ENCODE data around the gene ABHD15.

The ABHD15 gene

DNA sequence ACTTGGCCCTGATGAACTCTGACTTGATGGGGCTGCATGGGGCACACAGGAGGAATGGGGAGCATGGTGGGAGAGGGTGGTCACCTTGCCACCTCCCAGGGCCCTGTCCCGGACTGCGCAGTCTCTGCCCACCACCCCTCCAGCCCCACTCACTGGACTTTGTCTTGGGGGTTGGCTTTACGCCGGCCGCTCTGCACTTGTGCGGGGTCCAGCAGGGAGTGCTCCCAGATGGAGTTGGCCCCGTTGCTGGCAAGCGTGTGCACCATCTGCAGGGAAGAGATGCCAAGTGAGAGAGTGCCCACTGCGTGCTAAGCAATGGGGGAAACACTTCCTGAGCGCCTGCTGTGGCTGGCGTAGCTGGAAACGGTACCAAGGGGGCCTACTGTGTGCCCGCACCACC is 15.9 kb upstream of the ABHD15 start:
- H3K27ac Mint-ChIP-seq = no peak overlapping the region
- H3K4me3 Mint-ChIP-seq = no peak overlapping the region
- no peaks in the 10 kb centered on the region for H3K27me3 Mint-ChIP-seq
- ATAC-seq (replicated peaks) (no peak), DNase-seq (no peak)
- peaks cover 17% of the 10 kb centered on the region for H3K36me3 Mint-ChIP-seq (ENCODE audit: insufficient read depth)
- peaks cover 35 to 37% of the 10 kb centered on the region in 2 donors for H3K4me1 Mint-ChIP-seq (ENCODE audit: low read depth in 2 of 2)
- H3K9me3 Mint-ChIP-seq = no peaks in the 10 kb centered on the region

GRCh38 chr17:29582254-29582765 is 15.5 kb upstream of the ABHD15 start:
- ATAC-seq (replicated peaks) = no peak
- no peak overlapping the region for H3K4me3 Mint-ChIP-seq
- peaks cover 31 to 33% of the 10 kb centered on the region in 2 donors for H3K4me1 Mint-ChIP-seq (ENCODE audit: low read depth in 2 of 2)
- H3K9me3 Mint-ChIP-seq = no peaks in the 10 kb centered on the region
- H3K36me3 Mint-ChIP-seq (ENCODE audit: insufficient read depth) = peaks cover 18% of the 10 kb centered on the region
- H3K27me3 Mint-ChIP-seq = no peaks in the 10 kb centered on the region
- DNase-seq = no peak
- H3K27ac Mint-ChIP-seq = no peak overlapping the region

DNA sequence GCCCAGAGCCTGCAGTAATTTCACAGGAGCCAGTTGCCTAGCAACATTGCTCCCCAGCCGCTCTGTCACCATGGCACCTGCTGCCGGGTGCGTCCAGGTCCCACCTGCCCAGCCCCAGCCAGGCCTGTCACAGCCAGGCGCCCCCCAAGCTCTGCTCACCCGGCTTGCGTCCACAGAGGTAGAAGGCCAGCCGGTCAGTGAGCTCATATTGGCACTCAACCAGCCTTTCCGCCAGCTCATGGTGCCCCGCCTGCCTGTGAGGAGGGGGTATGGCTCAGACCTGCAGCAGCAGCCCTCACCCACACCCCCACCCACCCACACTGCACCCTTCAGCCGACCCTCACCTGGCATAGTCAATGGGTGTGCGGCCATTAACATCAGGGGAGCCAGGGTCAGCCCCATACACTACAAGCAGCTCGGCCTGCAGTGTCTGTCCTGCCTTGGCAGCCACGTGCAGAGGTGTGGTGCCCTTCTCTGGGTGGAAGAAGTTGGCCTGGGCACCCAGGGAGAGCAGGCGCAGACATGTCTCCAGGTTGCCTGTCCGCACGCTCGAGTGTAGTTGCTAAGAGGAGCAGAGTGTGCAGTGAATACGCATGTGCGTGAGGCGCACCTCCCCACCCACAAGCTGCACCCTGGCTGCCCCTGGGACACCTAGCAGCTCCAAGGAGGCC is 14.9 kb upstream of the ABHD15 start:
- Mint-ChIP-seq H3K36me3 (ENCODE audit: insufficient read depth) (peaks cover 23% of the 10 kb centered on the region), H3K27ac (no peak overlapping the region), H3K9me3 (no peaks in the 10 kb centered on the region), H3K4me3 (no peak overlapping the region), H3K27me3 (no peaks in the 10 kb centered on the region), H3K4me1 (ENCODE audit: low read depth in 2 of 2) (peaks cover 27 to 28% of the 10 kb centered on the region in 2 donors)
- ATAC-seq (replicated peaks) = no peak
- no peak for DNase-seq

DNA sequence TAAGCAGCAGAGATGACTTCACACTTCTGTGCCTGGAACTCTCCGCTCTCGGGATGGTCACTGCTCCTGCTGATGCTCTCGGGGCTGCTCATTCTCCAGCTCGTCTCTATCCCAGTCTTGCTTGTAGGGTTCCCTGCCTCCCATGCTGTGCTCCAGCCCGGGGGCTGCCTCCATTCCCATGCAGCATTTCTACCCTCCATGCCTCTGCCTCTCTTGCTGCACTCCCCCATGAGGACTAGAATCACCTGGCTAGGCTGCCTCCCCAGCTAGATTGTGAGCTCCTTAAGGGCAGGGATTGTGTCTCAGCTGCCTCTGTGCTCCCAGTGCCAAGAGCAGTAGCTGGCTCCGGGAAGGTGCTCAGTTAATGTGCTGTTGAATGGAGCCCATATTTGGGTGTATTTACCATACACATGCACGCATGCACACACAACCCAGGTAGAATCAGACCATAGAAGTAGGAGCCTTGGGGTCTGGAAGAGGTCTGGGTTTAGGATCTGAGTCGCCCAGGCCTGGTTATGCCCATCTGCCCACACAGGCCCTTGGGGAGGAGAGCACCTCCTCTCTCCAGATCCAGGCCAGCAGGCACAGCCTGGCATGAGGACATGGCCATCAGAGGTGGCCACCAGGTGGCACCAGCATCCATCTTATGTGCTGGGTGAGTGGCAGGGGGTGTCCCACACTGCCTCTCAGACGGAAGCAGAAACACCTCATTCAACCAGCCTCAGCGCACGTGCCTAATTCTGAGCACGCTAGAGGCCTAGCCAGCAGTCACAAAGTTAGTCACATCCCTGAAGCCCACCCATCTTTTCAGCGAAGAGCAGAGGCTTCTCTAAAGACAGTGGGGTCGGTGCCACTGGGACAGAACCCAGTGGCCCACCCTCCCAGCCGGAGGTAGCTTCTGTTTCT is 13.3 kb upstream of the ABHD15 start:
- Mint-ChIP-seq H3K9me3 (no peaks in the 10 kb centered on the region), H3K27me3 (no peaks in the 10 kb centered on the region), H3K27ac (peak overlapping the region; percentile 60 to 79), H3K4me1 (ENCODE audit: low read depth in 2 of 2) (peaks cover 16 to 19% of the 10 kb centered on the region in 2 donors), H3K36me3 (ENCODE audit: insufficient read depth) (peaks cover 30% of the 10 kb centered on the region), H3K4me3 (no peak overlapping the region)
- DNase-seq (peak; percentile 88 to 93 (median 89)), ATAC-seq (replicated peaks) (peak; percentile 100)

DNA sequence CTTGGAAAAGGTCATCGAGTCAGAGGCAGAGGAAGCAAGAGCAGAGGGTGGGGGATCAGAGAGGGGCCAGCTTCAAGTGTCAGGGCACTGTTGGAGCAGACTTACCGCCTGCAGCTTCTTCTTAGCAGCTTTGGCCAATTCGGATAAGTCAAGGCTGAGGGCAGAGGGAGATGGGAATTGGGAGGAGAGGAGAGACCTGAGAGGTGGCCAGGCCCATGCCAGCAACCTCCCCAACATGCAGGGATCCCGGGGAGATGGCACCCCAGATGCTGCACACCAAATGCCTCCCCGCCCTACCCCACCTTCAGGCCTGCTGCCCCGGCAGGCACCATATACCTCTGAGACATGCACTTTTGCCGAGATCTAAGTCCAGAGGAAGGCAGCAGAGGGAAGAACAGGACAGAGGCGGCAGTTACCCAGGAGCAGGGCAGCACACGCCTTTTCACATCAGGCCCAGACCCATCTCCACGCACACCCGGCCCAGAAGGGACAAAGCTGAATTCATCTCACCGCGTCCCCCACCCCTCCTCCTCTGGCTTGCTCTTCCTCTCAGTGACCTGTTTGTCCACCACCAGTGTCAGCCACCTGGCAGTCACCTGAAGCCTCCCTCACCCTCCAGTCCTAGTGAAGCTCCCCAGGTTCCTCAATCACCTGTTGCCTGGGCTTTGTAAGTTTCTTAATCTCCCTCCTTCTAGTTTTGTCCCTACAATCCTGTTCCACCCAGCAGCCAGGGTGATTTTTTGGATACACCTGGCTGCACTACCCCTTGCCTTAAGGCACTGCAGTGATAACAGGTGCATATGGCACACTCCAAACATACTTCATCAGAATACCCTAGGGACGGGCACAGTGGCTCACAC is 12.0 kb upstream of the ABHD15 start:
- Mint-ChIP-seq H3K9me3 (no peaks in the 10 kb centered on the region), H3K36me3 (ENCODE audit: insufficient read depth) (peaks cover 42% of the 10 kb centered on the region), H3K4me3 (no peak overlapping the region), H3K27ac (peak overlapping the region; percentile 39 to 87), H3K4me1 (ENCODE audit: low read depth in 2 of 2) (peaks cover 7 to 12% of the 10 kb centered on the region in 2 donors), H3K27me3 (no peaks in the 10 kb centered on the region)
- no peak for DNase-seq
- ATAC-seq (replicated peaks) = no peak

- DNase-seq (no peak), ATAC-seq (replicated peaks) (no peak)
- Mint-ChIP-seq H3K9me3 (no peaks in the 10 kb centered on the region), H3K4me3 (no peak overlapping the region), H3K27ac (peak overlapping the region in 1 of 2 donors; percentile 87), H3K36me3 (ENCODE audit: insufficient read depth) (peaks cover 51% of the 10 kb centered on the region), H3K4me1 (ENCODE audit: low read depth in 2 of 2) (peaks cover 10 to 12% of the 10 kb centered on the region in 2 donors), H3K27me3 (no peaks in the 10 kb centered on the region)
These were observed 10.8 kb upstream of the ABHD15 start for GRCh38 chr17:29577385-29578211.

DNA sequence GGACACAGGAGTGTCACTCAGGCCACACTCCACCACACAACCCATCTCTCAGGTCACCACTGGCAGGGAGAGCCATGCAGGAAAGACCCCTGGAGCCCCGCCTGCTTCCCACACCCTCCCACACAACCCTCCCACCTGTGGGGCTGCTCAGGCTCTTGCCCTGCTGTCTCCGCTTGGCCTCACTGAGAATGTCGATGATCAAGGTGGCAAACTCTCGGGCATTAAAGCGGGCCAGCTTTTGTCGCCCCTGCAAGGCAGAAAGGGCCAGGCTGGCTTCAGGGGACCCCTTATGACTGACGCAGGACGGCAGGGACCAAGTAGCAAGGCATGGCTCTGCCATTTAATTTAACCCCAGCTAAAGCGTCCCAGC is 10.1 kb upstream of the ABHD15 start:
- H3K27ac Mint-ChIP-seq = no peak overlapping the region
- H3K36me3 Mint-ChIP-seq (ENCODE audit: insufficient read depth) = peaks cover 46% of the 10 kb centered on the region
- no peaks in the 10 kb centered on the region for H3K9me3 Mint-ChIP-seq
- H3K27me3 Mint-ChIP-seq = no peaks in the 10 kb centered on the region
- H3K4me1 Mint-ChIP-seq (ENCODE audit: low read depth in 2 of 2) = peaks cover 10 to 12% of the 10 kb centered on the region in 2 donors
- DNase-seq (no peak), ATAC-seq (replicated peaks) (no peak)
- H3K4me3 Mint-ChIP-seq = no peak overlapping the region

DNA sequence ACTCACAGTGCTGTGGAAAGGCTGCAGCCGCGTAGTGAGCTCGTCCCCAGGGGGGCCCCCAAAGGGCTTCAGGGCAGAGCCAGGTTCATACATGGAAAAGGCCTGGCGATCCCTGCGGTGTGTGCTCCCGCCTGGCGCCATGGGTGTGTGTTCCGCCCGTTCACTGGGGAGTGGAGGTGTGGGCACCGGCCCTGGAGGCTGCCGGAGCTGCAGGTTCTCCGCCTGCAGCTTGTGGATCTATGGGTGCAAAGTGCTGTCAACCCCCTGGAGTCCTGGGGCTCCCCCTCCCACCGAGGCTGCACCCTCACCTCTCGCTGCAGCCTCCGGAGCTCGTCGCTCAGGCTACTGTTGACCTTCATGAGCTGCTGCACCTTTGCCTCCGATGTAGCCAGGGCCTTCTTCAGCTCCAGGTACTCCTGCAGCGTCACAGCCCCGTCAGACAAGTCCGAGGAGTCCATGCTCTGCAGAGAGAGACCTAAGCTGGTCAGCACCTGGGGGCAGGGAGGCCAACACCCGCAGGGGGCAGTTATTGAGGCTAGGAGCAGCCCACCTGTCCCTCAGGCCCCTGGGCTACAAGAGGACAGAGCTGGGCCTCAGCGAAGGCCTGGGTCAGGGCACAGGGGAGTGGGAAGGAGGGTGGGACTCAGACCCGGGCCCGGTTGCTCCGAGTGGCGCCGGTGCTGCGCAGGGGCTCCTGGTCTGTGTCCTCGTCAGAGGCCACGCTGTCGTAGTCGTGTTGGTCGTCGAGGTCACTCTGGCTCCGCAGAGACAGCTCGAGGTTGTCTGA is 9.6 kb upstream of the ABHD15 start:
- no peaks in the 10 kb centered on the region for H3K9me3 Mint-ChIP-seq
- H3K4me1 Mint-ChIP-seq (ENCODE audit: low read depth in 2 of 2) = peaks cover 10 to 12% of the 10 kb centered on the region in 2 donors
- no peak overlapping the region for H3K4me3 Mint-ChIP-seq
- peak overlapping the region in 1 of 2 donors; percentile 29 for H3K27ac Mint-ChIP-seq
- H3K36me3 Mint-ChIP-seq (ENCODE audit: insufficient read depth) = peaks cover 46% of the 10 kb centered on the region
- no peak for ATAC-seq (replicated peaks)
- DNase-seq = no peak
- H3K27me3 Mint-ChIP-seq = no peaks in the 10 kb centered on the region

- ATAC-seq (replicated peaks) (no peak), DNase-seq (no peak)
- H3K27me3 Mint-ChIP-seq = no peaks in the 10 kb centered on the region
- no peak overlapping the region for H3K4me3 Mint-ChIP-seq
- H3K4me1 Mint-ChIP-seq (ENCODE audit: low read depth in 2 of 2) = peaks cover 13 to 18% of the 10 kb centered on the region in 2 donors
- peak overlapping the region in 1 of 2 donors; percentile 29 for H3K27ac Mint-ChIP-seq
- peaks cover 51% of the 10 kb centered on the region for H3K36me3 Mint-ChIP-seq (ENCODE audit: insufficient read depth)
- H3K9me3 Mint-ChIP-seq = no peaks in the 10 kb centered on the region
These were observed 8.8 kb upstream of the ABHD15 start for GRCh38 chr17:29575511-29576213.

DNA sequence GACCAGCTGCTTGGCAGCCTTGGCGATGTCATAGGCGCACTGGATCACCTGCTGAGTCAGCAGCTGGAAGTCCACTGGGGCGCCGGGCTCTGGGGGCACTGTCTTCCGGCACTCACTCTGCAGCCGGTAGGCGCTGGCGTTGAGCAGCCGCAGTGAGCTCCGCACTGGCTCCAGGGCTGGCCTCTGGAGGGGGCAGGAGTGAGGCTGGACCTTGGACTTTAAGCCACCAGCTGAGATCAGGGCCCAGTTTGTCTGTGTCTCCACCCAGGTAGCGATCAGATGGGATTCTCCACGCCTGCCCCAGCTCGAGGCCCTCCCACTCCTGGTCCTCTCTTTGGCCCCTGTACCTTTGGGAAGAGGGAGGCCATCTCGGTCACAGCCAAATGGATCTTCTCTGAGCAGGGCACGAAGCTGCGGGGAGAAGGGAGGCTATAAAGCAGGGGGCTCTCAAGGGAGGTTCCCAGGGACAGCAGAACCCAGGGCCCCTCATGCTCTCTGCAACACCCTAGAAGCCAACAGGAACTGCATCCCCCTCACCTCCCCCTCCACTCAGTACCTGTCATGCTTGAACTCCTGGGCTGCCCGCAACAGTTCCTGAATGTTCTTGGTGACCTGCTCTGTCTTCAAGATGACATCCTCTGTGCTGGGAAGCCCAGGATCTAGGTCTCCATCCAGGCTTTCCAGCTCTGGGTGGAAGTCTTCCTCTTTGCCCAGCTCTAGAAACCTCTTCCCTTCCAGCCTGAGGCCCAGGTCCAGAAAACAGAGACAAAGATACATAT is 8.1 kb upstream of the ABHD15 start:
- Mint-ChIP-seq H3K4me3 (no peak overlapping the region), H3K27ac (no peak overlapping the region), H3K36me3 (ENCODE audit: insufficient read depth) (peaks cover 49% of the 10 kb centered on the region), H3K4me1 (ENCODE audit: low read depth in 2 of 2) (peaks cover 9 to 14% of the 10 kb centered on the region in 2 donors), H3K9me3 (no peaks in the 10 kb centered on the region), H3K27me3 (no peaks in the 10 kb centered on the region)
- ATAC-seq (replicated peaks) (no peak), DNase-seq (no peak)
